GM13976 (cell line): ENCODE data around the gene CYP26A1.

Experiments used
- DNase-seq: peaks from one replicate; pipeline ENCODE4 v3.0.0; 2012; ENCODE audit warnings: low spot score
- CTCF ChIP-seq: IDR thresholded peaks from 2 replicates; pipeline ENCODE4 v1.5.1; 2012; ENCODE audit warnings: borderline replicate concordance, mild to moderate bottlenecking; ENCODE audit not compliant: insufficient read depth; ENCODE audit errors: extremely low read depth, missing control alignments, control extremely low read depth
- in situ Hi-C: fragments of 300-500 bp; cut with MboI; formaldehyde crosslinking; loops from one replicate; pipeline ENCODE4 v1.12.0; 2022; ENCODE audit warnings: low sequenced_read_pairs, mixed read lengths, inconsistent platforms; ENCODE audit not compliant: unreplicated experiment

The CYP26A1 gene

GRCh38 chr10:93059975-93060886, 13.5 kb upstream of the CYP26A1 start, which contains the start of gene CYP26C1:
CYP26C1 (plus strand) TSS chr10:93060798; CDS start chr10:93061264, 466 bp downstream.
- TF ChIP-seq CTCF: no peak
- no peak for DNase-seq
- in situ Hi-C loops: no loop called here

- TF ChIP-seq CTCF: no peak
- in situ Hi-C loops: no loop called here
- peak; percentile 32 for DNase-seq
Measured at GRCh38 chr10:93060887-93061593, 12.7 kb upstream of the CYP26A1 start.

DNA sequence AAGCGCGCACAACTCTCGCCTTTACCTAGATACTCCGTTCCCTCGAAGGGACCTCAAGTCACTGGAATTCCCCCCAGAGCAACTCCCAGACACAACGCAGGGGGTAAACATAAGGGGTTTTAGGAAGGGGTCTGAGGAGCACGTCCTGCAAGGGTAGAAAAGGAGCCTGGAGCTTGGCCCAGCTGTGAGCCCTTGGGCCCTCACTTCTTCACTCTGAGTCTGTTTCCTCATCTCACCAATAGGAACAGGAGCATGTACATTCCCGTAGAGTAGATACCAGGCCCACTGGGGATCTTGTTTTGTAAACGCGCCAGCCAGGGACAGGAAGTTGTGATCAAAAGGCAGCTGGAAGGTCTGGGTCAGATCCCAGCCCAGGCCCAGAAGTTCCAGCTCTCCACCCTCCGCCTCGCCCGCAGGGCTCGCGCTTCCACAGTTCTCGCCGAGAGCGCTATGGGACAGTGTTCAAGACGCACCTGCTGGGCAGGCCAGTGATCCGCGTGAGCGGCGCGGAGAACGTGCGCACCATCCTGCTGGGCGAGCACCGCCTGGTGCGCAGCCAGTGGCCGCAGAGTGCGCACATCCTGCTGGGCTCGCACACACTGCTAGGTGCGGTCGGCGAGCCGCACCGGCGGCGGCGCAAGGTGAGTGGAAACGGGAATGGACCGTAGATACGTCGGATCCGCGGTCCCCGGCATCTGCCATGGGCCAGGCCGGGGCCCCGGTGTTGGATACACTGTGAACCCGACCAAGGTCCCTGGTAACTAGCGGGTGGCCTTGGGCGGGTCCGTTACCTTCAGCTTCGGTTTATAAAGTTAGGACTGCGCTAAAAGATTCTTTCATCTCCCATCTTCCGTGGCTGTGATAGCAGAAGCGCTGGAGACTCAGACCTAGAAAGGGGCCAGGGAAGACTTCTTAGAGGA, 11.8 kb upstream of the CYP26A1 start:
- peak; percentile 42 for DNase-seq
- no peak for TF ChIP-seq CTCF
- in situ Hi-C loops: no loop called here

- TF ChIP-seq CTCF: peak; percentile 60
- in situ Hi-C loops: no loop called here
- DNase-seq: peak; percentile 84
Measured at GRCh38 chr10:93062514-93063143, 11.1 kb upstream of the CYP26A1 start.

DNA sequence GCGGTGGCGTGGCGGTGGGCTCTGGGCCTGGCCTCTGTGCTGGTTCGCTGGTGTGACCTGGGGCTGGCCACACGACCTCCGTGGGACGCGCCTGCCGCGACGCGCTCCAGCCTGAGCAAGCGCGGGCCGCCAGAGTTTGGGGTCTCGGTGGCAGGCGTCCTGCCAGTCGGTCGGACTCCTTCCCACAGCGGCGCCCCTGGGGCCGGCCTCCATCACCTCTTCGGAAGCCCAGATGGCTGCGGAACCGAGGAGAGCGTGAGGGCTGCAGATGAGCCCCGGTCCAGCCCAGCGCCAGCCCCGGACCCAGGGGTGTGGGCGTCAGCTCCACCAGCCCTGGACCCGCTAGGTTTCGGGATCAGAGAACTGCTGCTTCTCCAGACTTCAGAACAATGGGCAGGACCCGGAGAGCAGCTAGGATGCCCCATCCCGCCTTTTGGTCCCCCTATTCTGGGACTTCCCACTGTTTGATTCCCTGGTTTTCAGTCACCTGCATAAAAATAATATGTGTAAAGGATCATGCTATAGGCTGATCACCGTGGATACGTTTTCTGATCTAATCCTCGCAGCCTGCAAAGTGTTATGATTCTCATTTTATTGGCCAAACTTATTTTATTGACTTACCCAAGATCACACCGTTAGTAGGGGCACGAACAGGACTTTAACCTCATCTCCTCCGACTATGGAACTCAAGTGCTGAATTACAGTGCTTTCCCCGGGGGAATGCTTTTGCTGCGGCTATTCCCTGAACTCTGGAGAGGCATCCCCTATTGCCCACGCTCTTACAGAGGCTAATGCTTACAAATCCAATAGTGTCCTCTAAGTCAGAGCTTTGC, 10.3 kb upstream of the CYP26A1 start:
- DNase-seq: peak; percentile 34
- TF ChIP-seq CTCF: no peak
- in situ Hi-C loops: no loop called here
